ENCODE results near the gene FCMR.

Gene FCMR

GRCh38 chr1:206951318-206952100, 29.8 kb upstream of the FCMR start:
- Histone ChIP-seq H3K36me3 (no peaks in the 10 kb centered on the region), H3K4me2 (no peak overlapping the region), H3K27me3 (no peaks in the 10 kb centered on the region), H3K27ac (no peak overlapping the region), H3K4me1 (peaks cover 61% of the 10 kb centered on the region), H3K9me3 (no peaks in the 10 kb centered on the region; the same call in 1 of the 2 replicates), H3K9ac (no peak overlapping the region), H3K4me3 (no peak overlapping the region), H4K20me1 (no peaks in the 10 kb centered on the region)
- TF ChIP-seq Cebpa-rat (IDR thresholded peaks at IDR 0.05) = no peak

- H3K9ac ChIP-seq = no peak overlapping the region; the same call in 1 of the 2 replicates
- no peaks in the 10 kb centered on the region for H3K36me3 ChIP-seq
- H3K4me1 ChIP-seq = peaks cover 49% of the 10 kb centered on the region
- peak overlapping the region; percentile 80 for H3K4me2 ChIP-seq
- 0 out of 2 replicates have a peak overlapping the region, but pooled peaks have one; percentile 57 for H3K27ac ChIP-seq
- no peak for TF ChIP-seq Cebpa-rat (IDR thresholded peaks at IDR 0.05)
- no peak overlapping the region for H3K4me3 ChIP-seq
- H4K20me1 ChIP-seq = no peaks in the 10 kb centered on the region
- no peaks in the 10 kb centered on the region for H3K27me3 ChIP-seq
- no peaks in the 10 kb centered on the region; the same call in 1 of the 2 replicates for H3K9me3 ChIP-seq
Observed at GRCh38 chr1:206949641-206950040, 27.9 kb upstream of the FCMR start.

DNA sequence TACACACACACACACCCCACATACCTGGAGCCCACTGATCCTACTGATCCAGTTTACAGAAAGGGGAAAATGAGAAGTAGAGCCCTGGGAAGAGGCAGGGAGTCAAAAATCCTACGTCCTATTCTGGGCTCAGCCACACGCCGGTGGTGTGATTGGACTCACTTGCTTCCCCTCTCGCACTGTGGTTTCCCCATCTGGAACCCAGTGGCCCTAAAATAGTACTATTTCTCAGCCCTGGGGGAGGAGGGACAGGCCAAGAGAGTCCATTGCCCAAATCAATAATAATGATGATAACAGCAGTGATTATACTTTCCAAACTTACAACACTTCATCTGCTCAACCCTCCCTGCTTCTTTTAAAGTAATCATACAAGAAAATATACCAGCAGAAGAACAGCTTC, 27.5 kb upstream of the FCMR start:
- peak overlapping the region; percentile 59; the same call in 1 of the 2 replicates for H3K9ac ChIP-seq
- peak overlapping the region; percentile 80 for H3K4me2 ChIP-seq
- no peaks in the 10 kb centered on the region for H4K20me1 ChIP-seq
- no peak for TF ChIP-seq Cebpa-rat (IDR thresholded peaks at IDR 0.05)
- H3K4me3 ChIP-seq = no peak overlapping the region
- no peaks in the 10 kb centered on the region for H3K36me3 ChIP-seq
- H3K9me3 ChIP-seq = no peaks in the 10 kb centered on the region; the same call in 1 of the 2 replicates
- H3K27ac ChIP-seq = peak overlapping the region; percentile 57
- H3K27me3 ChIP-seq = no peaks in the 10 kb centered on the region
- peaks cover 49% of the 10 kb centered on the region for H3K4me1 ChIP-seq

DNA sequence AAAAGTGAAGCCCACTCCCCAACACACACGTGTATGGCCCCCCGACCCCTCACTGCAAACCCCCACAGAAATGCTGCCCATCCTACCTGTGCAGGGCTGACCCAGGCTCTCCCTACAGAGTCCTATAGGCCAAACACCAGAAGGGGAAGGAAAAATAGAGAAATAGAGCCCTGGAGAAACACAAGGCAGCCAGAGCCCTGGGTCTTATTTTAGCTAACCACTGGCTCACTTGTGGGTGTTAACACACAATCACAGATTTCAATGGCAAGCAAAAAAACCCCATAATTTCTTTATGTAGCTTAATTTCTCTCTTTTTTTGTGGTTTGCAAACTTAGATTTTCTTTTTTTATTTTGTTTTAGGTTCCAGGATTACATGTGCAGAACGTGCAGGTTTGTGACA, 25.5 kb upstream of the FCMR start:
- Histone ChIP-seq H3K27ac (no peak overlapping the region), H3K27me3 (no peaks in the 10 kb centered on the region), H3K4me1 (peaks cover 49% of the 10 kb centered on the region), H4K20me1 (no peaks in the 10 kb centered on the region), H3K36me3 (no peaks in the 10 kb centered on the region), H3K9ac (no peak overlapping the region), H3K4me2 (0 out of 2 replicates have a peak overlapping the region, but pooled peaks have one; percentile 80), H3K4me3 (no peak overlapping the region), H3K9me3 (no peaks in the 10 kb centered on the region; the same call in 1 of the 2 replicates)
- TF ChIP-seq Cebpa-rat (IDR thresholded peaks at IDR 0.05) = no peak

GRCh38 chr1:206946261-206946660, 24.5 kb upstream of the FCMR start, which contains the start of gene PIGR:
Gene PIGR (minus strand): TSS chr1:206946466. CDS start chr1:206940531, 5,935 bp downstream.
- Histone ChIP-seq H3K9ac (no peak within 1 kb of the TSS), H3K36me3 (no peaks in the 10 kb centered on the region), H3K9me3 (no peaks in the 10 kb centered on the region; the same call in 1 of the 2 replicates), H4K20me1 (no peaks in the 10 kb centered on the region), H3K27ac (no peak within 1 kb of the TSS), H3K4me2 (no peak within 1 kb of the TSS), H3K4me1 (peaks cover 41% of the 10 kb centered on the region), H3K27me3 (no peaks in the 10 kb centered on the region), H3K4me3 (no peak within 1 kb of the TSS)
- no peak for TF ChIP-seq Cebpa-rat (IDR thresholded peaks at IDR 0.05)

- no peaks in the 10 kb centered on the region for H3K27me3 ChIP-seq
- no peak overlapping the region for H3K4me2 ChIP-seq
- H4K20me1 ChIP-seq = no peaks in the 10 kb centered on the region
Observed at GRCh38 chr1:206945779-206946178, 24.0 kb upstream of the FCMR start.

GRCh38 chr1:206944703-206945102, 23.0 kb upstream of the FCMR start:
- H3K27me3 ChIP-seq = no peaks in the 10 kb centered on the region
- no peak overlapping the region for H3K4me3 ChIP-seq
- H3K4me2 ChIP-seq = no peak overlapping the region
- no peaks in the 10 kb centered on the region for H3K36me3 ChIP-seq
- no peaks in the 10 kb centered on the region for H4K20me1 ChIP-seq
- no peak for TF ChIP-seq Cebpa-rat (IDR thresholded peaks at IDR 0.05)
- no peaks in the 10 kb centered on the region; the same call in 1 of the 2 replicates for H3K9me3 ChIP-seq
- no peak overlapping the region for H3K27ac ChIP-seq
- peaks cover 37% of the 10 kb centered on the region for H3K4me1 ChIP-seq
- no peak overlapping the region for H3K9ac ChIP-seq

More at GRCh38 chr1:206945779-206946178, 24.0 kb upstream of the FCMR start:
- no peak for TF ChIP-seq Cebpa-rat (IDR thresholded peaks at IDR 0.05)
- Histone ChIP-seq H3K9me3 (no peaks in the 10 kb centered on the region; the same call in 1 of the 2 replicates), H3K4me1 (peaks cover 37% of the 10 kb centered on the region), H3K9ac (no peak overlapping the region), H3K36me3 (no peaks in the 10 kb centered on the region), H3K4me3 (no peak overlapping the region), H3K27ac (no peak overlapping the region)

GRCh38 chr1:206941766-206942418, 20.2 kb upstream of the FCMR start:
- Histone ChIP-seq H3K4me1 (peaks cover 10% of the 10 kb centered on the region), H3K4me3 (no peak overlapping the region), H3K36me3 (no peaks in the 10 kb centered on the region), H3K9ac (no peak overlapping the region), H3K4me2 (no peak overlapping the region), H3K9me3 (no peaks in the 10 kb centered on the region), H3K27me3 (no peaks in the 10 kb centered on the region), H4K20me1 (no peaks in the 10 kb centered on the region), H3K27ac (no peak overlapping the region)
- no peak for TF ChIP-seq Cebpa-rat (IDR thresholded peaks at IDR 0.05)

- Histone ChIP-seq H3K27me3 (no peaks in the 10 kb centered on the region), H4K20me1 (no peaks in the 10 kb centered on the region), H3K27ac (no peak overlapping the region), H3K4me3 (no peak overlapping the region), H3K36me3 (no peaks in the 10 kb centered on the region), H3K9ac (no peak overlapping the region), H3K4me2 (peak overlapping the region; percentile 32), H3K9me3 (no peaks in the 10 kb centered on the region), H3K4me1 (peaks cover 8% of the 10 kb centered on the region)
- no peak for TF ChIP-seq Cebpa-rat (IDR thresholded peaks at IDR 0.05)
Observed at GRCh38 chr1:206940588-206940936, 18.8 kb upstream of the FCMR start.
